HG02623 (cell line): ENCODE results near the gene CTBP1.

Source experiments
- ATAC-seq: cut with Tn5 transposase; IDR thresholded peaks from one replicate; pipeline ENCODE4 v1.9.1; 2021; ENCODE audit warnings: moderate library complexity; ENCODE audit not compliant: unreplicated experiment

The CTBP1 gene

GRCh38 chr4:1177274-1178141, 71.4 kb downstream of the CTBP1 start:
- no peak for ATAC-seq

- no peak for ATAC-seq
These were observed 72.3 kb downstream of the CTBP1 start for GRCh38 chr4:1176398-1177273.

- ATAC-seq, result no peak
These were observed 73.2 kb downstream of the CTBP1 start for GRCh38 chr4:1175635-1176229.

- no peak for ATAC-seq
These were observed 73.8 kb downstream of the CTBP1 start for GRCh38 chr4:1174941-1175634.

GRCh38 chr4:1172971-1173757, 75.8 kb downstream of the CTBP1 start:
- ATAC-seq, result no peak

- ATAC-seq, result no peak
These were observed 76.6 kb downstream of the CTBP1 start, which contains the start of gene SPON2 for GRCh38 chr4:1172228-1172851. SPON2 (minus strand) TSS chr4:1172583.

GRCh38 chr4:1171311-1172227, 77.4 kb downstream of the CTBP1 start:
- no peak for ATAC-seq

- ATAC-seq, result no peak
These were observed 78.0 kb downstream of the CTBP1 start for GRCh38 chr4:1170976-1171310.

- no peak for ATAC-seq
These were observed 78.6 kb downstream of the CTBP1 start for GRCh38 chr4:1170156-1170975.

GRCh38 chr4:1169691-1170096, 79.2 kb downstream of the CTBP1 start:
- no peak for ATAC-seq

GRCh38 chr4:1169171-1169671, 79.7 kb downstream of the CTBP1 start:
- ATAC-seq, result no peak

GRCh38 chr4:1168191-1169101, 80.5 kb downstream of the CTBP1 start:
- ATAC-seq, result no peak

GRCh38 chr4:1167244-1167949, 81.5 kb downstream of the CTBP1 start:
- ATAC-seq, result peak; percentile 72

- ATAC-seq, result peak; percentile 2
These were observed 82.3 kb downstream of the CTBP1 start for GRCh38 chr4:1166509-1167243.

- ATAC-seq, result no peak
These were observed 83.9 kb downstream of the CTBP1 start for GRCh38 chr4:1164956-1165545.
